Measurements from ENCODE around the gene PABPC1L. TPM values are rescaled to one million over a fixed set of nuclear protein-coding genes. Genes with fewer than 3 reads are reported as not detected.
A peak's percentile ranks its signal among the peaks of the same experiment; 100 is the strongest.

PABPC1L gene
- total RNA-seq, 2 experiments from 2014 or later = 88.4 to 93.8 TPM

DNA sequence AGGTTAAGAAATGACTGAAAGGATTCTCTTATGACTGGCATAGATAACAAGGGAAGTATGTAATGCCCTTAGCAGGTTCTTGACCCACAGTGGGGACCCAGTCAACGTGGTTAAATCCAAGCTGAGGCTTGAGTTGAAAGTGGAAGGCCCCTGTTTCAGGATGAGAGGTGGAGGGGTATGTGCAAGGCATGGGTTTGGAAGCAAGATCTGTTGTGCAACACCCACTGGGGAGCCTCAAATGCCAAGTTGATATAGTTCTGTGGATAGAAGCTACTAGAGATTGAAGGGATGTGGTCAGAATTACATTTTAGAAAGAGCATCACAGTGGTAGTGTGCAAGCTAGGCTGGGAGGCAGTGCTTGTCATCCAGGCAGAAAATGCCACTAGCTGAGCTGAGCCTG lies 5.1 kb downstream of the PABPC1L start:
- TF ChIP-seq CTCF (IDR thresholded peaks at IDR 0.05) = no peak
- H3K27me3 Mint-ChIP-seq = no peaks in the 10 kb centered on the region
- H3K4me1 Mint-ChIP-seq (ENCODE audit: low read depth) = peaks cover 28% of the 10 kb centered on the region
- H3K9me3 Mint-ChIP-seq = no peaks in the 10 kb centered on the region
- peaks cover 46% of the 10 kb centered on the region for H3K36me3 Mint-ChIP-seq (ENCODE audit: low read depth)
- peak; percentile 65 for ATAC-seq
- CTCF ChIA-PET = interaction anchor here (0.7 to 1.0 kb wide), 3 partner anchors 8 to 181 kb away, joined by 3 read pairs; partner anchors contain the start of gene TOMM34
- no peak overlapping the region for H3K4me3 Mint-ChIP-seq
- POLR2A ChIA-PET = interaction anchor here (0.9 kb wide), 1 partner anchor 15 kb away, joined by 3 read pairs; no protein-coding TSS in a partner anchor
- intact Hi-C loops (cut with micrococcal nuclease) = no loop called here
- peak; percentile 29 for DNase-seq
- H3K27ac Mint-ChIP-seq = peak overlapping the region; percentile 34

GRCh38 chr20:44916586-44916985 lies 6.7 kb downstream of the PABPC1L start:
- ChIA-PET POLR2A (interaction anchor here (1.5 kb wide), 1 partner anchor 16 kb away, joined by 4 read pairs; no protein-coding TSS in a partner anchor), CTCF (no interaction called here)
- intact Hi-C loops (cut with micrococcal nuclease) = no loop called here
- TF ChIP-seq CTCF (IDR thresholded peaks at IDR 0.05) = no peak
- ATAC-seq = no peak
- Mint-ChIP-seq H3K36me3 (ENCODE audit: low read depth) (peaks cover 49% of the 10 kb centered on the region), H3K4me1 (ENCODE audit: low read depth) (peaks cover 20% of the 10 kb centered on the region), H3K9me3 (no peaks in the 10 kb centered on the region), H3K27ac (no peak overlapping the region), H3K27me3 (no peaks in the 10 kb centered on the region), H3K4me3 (no peak overlapping the region)
- no peak for DNase-seq

DNA sequence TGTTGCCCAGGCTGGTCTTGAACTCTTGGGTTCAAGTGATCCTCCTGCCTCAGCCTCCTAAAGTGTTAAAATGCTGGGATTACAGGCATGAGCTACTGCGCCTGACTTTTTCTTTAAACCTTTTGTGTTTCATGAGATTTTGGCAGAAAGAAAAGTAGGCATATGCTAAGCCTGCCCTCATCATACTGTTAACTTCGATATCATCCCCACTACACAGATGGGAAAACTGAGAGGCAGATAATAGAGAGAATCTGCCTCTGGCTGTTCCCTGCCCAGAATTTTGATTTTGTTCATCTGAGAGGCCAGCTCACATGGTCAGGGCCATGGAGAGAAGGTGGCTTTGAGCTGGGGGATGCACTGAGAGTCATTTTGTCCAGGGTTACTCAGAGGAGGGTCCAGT lies 7.5 kb downstream of the PABPC1L start:
- no peak overlapping the region for H3K27ac Mint-ChIP-seq
- ChIA-PET POLR2A (interaction anchor here (1.5 kb wide), 1 partner anchor 16 kb away, joined by 4 read pairs; no protein-coding TSS in a partner anchor), CTCF (interaction anchor here (0.8 to 1.4 kb wide), 2 partner anchors 34 to 126 kb away, joined by 3 read pairs; no protein-coding TSS in a partner anchor)
- H3K4me3 Mint-ChIP-seq = no peak overlapping the region
- peaks cover 44% of the 10 kb centered on the region for H3K36me3 Mint-ChIP-seq (ENCODE audit: low read depth)
- H3K9me3 Mint-ChIP-seq = no peaks in the 10 kb centered on the region
- intact Hi-C loops (cut with micrococcal nuclease) = no loop called here
- peaks cover 16% of the 10 kb centered on the region for H3K4me1 Mint-ChIP-seq (ENCODE audit: low read depth)
- TF ChIP-seq CTCF (IDR thresholded peaks at IDR 0.05) = no peak
- DNase-seq (no peak), ATAC-seq (no peak)
- H3K27me3 Mint-ChIP-seq = no peaks in the 10 kb centered on the region

DNA sequence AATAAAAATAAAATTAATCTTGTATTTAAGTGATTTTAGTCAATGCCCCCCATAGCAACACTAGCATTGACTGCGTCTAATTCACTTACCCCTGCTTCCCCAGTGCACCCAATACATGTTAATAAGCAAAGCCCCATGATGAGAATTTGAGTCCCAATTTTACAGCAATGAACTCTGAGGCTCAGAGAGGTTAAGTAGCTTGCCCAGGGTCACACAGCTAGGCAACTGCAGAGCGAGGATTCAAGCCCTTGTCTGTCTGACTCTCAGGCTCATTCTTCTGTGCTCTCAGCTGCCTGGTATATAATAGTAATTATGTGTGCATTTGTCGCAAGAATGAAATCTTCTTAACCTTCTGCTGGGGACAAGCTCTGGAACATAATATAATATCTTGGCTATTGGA lies 8.5 kb downstream of the PABPC1L start:
- intact Hi-C loops (cut with micrococcal nuclease) = no loop called here
- peaks cover 42% of the 10 kb centered on the region for H3K36me3 Mint-ChIP-seq (ENCODE audit: low read depth)
- no peak overlapping the region for H3K4me3 Mint-ChIP-seq
- ChIA-PET POLR2A (interaction anchor here (0.7 kb wide), 1 partner anchor 9 kb away, joined by 3 read pairs; no protein-coding TSS in a partner anchor), CTCF (interaction anchor here (1.4 kb wide), 1 partner anchor 126 kb away, joined by 3 read pairs; no protein-coding TSS in a partner anchor)
- no peak for TF ChIP-seq CTCF (IDR thresholded peaks at IDR 0.05)
- H3K27ac Mint-ChIP-seq = no peak overlapping the region
- no peak for ATAC-seq
- H3K27me3 Mint-ChIP-seq = no peaks in the 10 kb centered on the region
- no peaks in the 10 kb centered on the region for H3K9me3 Mint-ChIP-seq
- no peak for DNase-seq
- H3K4me1 Mint-ChIP-seq (ENCODE audit: low read depth) = peaks cover 16% of the 10 kb centered on the region

- ChIA-PET POLR2A (interaction anchor here (0.7 kb wide), 1 partner anchor 10 kb away, joined by 3 read pairs; no protein-coding TSS in a partner anchor), CTCF (no interaction called here)
- DNase-seq (no peak), ATAC-seq (no peak)
- Mint-ChIP-seq H3K4me3 (no peak overlapping the region), H3K9me3 (no peaks in the 10 kb centered on the region), H3K4me1 (ENCODE audit: low read depth) (peaks cover 12% of the 10 kb centered on the region), H3K36me3 (ENCODE audit: low read depth) (peaks cover 38% of the 10 kb centered on the region), H3K27ac (no peak overlapping the region), H3K27me3 (no peaks in the 10 kb centered on the region)
- intact Hi-C loops (cut with micrococcal nuclease) = no loop called here
- TF ChIP-seq CTCF (IDR thresholded peaks at IDR 0.05) = no peak
Observed at GRCh38 chr20:44918761-44919160, 8.9 kb downstream of the PABPC1L start.

All from activated CD8-positive, alpha-beta T cell treated with anti-CD3 and anti-CD28 coated beads for 36 hours (primary cell).